NCI-H1930 (cell line): Measurements from ENCODE around the gene ZMPSTE24.
"Not testable (repeated sequence)": the region's sequence is repeated elsewhere in the genome, so short reads cannot be mapped to it uniquely, and the experiment has no call there.

Source experiments
- DNase-seq, 2 experiments: peaks; one replicate each; lab custom pipeline; 2025; lab: John Stamatoyannopoulos, UW

ZMPSTE24 gene

DNA sequence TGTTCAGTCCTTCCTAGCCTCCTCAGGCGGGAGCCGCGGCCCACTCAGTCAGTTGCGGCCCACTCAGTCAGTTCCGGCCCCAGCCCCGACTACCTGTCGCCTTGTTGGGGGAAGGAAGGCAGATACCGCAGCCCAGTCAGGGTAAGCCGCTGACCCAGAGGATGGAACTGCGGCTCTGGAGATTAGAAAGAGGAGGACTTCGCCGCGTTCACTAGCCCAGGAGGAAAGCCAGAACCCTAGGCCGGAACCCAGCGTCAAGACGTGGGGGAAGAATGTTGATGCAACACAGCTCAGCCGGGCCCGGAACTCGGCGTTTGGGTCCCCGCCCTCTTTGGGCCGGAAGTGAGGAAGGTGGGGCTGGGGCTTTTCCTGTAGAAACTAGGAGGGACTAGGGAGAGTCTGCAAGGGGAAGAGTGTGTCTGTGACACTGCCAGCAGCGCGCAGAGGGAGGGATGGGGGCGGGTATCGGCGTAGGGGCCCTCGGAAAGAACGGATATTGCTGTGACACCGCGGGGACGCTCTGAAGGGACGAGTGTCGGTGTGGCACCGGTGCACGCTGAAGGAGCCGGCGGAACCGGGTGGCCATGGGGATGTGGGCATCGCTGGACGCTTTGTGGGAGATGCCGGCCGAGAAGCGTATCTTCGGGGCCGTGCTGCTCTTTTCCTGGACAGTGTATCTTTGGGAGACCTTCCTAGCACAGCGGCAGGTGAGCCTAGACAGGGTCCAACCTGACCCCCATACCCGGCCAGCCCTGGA is at the start of gene ZMPSTE24:
TSS of gene ZMPSTE24 (plus strand) at position 549 of the 757 bp plus-strand sequence. CDS start at position 585, 36 bp downstream.
- DNase-seq = peak; percentile 94 to 96

GRCh38 chr1:40210511-40211204 is 47.4 kb upstream of the ZMPSTE24 start:
- DNase-seq = no peak

GRCh38 chr1:40218333-40218732 is 39.7 kb upstream of the ZMPSTE24 start:
- no peak for DNase-seq

DNA sequence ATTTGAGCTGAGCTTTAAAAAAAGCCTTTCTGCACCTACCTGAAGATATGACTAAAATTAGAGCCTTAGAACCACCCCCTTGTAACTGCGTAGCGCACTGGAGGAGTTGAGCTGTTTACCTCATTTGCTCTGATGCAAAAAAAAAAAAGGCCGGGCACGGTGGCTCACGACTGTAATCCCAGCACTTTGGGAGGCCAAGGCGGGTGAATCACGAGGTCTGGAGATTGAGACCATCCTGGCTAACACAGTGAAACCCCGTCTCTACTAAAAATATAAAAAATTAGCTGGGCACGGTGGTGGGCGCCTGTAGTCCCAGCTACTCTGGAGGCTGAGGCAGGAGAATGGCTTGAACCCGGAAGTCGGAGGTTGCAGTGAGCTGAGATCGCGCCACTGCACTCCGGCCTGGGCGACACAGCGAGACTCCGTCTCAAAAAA is 36.5 kb upstream of the ZMPSTE24 start:
- not testable (repeated sequence) for DNase-seq

- DNase-seq = no peak
Measured at GRCh38 chr1:40221977-40222772, 35.9 kb upstream of the ZMPSTE24 start.

- no peak for DNase-seq
Measured at GRCh38 chr1:40224040-40224439, 34.0 kb upstream of the ZMPSTE24 start.

DNA sequence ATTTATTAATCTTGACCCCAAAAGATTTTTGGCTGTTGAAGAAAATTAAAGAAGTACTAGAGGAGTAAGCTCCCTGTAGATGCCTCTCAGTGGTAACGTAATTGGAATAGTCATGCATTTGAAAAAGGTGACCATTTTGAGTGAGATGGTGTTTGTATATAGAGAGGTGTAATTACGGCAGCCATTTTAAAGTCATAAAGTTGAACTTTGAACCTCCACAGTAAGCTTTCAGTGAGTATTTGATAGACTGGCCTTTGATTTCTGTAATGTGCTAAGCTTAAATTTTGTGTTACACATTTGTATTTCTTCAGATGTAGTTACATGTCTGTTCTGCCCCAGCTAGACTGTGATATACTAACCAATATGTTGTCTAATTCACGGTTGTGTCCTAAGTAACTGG is 31.8 kb upstream of the ZMPSTE24 start:
- DNase-seq = no peak

GRCh38 chr1:40232444-40232843 is 25.6 kb upstream of the ZMPSTE24 start:
- no peak for DNase-seq

GRCh38 chr1:40239626-40240025 is 18.4 kb upstream of the ZMPSTE24 start:
- no peak for DNase-seq

- DNase-seq = no peak
Measured at GRCh38 chr1:40240390-40240789, 17.6 kb upstream of the ZMPSTE24 start.

GRCh38 chr1:40241362-40241761 is 16.7 kb upstream of the ZMPSTE24 start:
- no peak for DNase-seq

DNA sequence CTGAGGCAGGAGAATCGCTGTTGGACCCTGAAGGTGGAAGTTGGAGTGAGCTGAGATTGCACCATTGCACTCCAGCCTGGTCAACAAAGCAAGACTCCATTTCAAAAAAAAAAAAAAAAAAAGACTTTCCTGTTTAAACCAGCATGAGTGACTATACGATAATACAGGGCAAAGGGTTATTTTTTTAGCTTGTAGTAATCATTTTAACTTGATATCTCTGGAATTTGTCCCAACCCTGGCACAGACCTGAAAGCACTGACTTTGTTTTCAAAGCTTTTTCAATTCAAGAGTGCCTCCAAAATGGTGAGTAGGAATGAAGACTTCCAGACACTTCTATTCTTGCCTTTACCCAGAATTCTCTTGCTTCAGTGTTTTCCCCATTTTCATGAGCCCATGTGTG is 14.7 kb upstream of the ZMPSTE24 start:
- no peak for DNase-seq

GRCh38 chr1:40244138-40244744 is 13.8 kb upstream of the ZMPSTE24 start:
- DNase-seq = no peak

DNA sequence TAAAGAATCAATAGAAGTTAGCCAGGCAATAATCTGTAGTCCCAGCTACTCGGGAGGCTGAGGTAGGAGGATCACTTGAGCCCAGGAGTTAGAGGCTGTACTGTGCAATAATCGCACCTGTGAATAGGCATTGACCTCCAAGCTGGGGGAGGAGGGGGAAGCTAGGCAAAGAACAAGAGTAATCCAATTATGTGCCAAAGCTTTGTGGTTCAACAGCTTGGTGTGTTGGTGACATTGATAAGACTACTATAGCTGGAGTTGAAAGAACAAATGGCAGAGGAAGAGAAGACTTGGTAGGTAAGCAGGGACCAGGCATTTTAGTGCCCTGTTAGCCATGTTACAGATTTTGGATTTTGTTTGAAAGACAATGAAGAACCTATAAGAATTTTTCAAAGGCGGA is 12.3 kb upstream of the ZMPSTE24 start:
- DNase-seq = no peak

- no peak for DNase-seq
Measured at GRCh38 chr1:40247655-40248054, 10.4 kb upstream of the ZMPSTE24 start, which contains the start of gene TMCO2. Gene TMCO2, plus strand, starts transcription at chr1:40247937. Its CDS starts 57 bp downstream, at chr1:40247994.

- DNase-seq = no peak
Measured at GRCh38 chr1:40248412-40248811, 9.6 kb upstream of the ZMPSTE24 start.

- DNase-seq = no peak
Measured at GRCh38 chr1:40251456-40251855, 6.6 kb upstream of the ZMPSTE24 start.

GRCh38 chr1:40252601-40253000 is 5.4 kb upstream of the ZMPSTE24 start:
- DNase-seq = no peak

- no peak for DNase-seq
Measured at GRCh38 chr1:40255231-40255630, 2.8 kb upstream of the ZMPSTE24 start.

DNA sequence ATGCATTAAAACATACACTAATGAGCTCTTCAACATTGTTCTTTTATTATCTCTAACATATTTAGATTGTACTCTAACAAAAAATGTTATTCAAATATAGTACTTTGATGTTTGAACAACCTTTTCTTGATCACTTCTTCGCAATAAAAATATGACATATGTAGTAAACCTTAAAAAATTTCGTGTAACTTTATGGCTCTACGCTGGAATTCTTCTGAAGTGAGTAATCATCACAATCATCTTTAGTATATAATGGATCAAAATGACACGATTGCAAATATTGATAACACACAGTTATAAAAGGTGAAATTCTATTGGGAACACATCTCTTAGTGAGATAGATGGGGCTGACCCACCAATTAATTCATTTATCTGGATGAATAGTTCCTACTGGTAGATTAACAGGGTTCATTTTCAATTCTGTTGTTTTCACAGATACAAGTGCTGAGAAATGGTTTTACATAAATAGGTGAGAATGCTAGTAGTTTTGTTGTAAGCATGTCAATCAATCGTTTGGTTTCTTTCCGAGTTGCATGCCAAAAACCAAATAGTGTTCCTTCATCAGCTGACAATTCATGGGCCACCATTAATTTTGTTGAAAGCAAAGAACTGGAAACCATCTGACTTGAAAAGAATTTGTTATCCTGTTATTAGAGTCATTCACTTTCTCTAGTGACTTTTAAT is 1.5 kb upstream of the ZMPSTE24 start:
- no peak for DNase-seq

GRCh38 chr1:40257313-40257687 is 736 bp upstream of the ZMPSTE24 start:
- peak; percentile 22 to 53 for DNase-seq

- DNase-seq = no peak
Measured at GRCh38 chr1:40258445-40258769, 371 bp downstream of the ZMPSTE24 start.
